DLD1 (cell line): ENCODE results near the gene IRX1.

Source experiments
- in situ Hi-C: cut with HindIII; loops from 2 replicates; pipeline ENCODE4 v1.10.0; 2017; ENCODE audit warnings: low sequenced_read_pairs

IRX1 gene

DNA sequence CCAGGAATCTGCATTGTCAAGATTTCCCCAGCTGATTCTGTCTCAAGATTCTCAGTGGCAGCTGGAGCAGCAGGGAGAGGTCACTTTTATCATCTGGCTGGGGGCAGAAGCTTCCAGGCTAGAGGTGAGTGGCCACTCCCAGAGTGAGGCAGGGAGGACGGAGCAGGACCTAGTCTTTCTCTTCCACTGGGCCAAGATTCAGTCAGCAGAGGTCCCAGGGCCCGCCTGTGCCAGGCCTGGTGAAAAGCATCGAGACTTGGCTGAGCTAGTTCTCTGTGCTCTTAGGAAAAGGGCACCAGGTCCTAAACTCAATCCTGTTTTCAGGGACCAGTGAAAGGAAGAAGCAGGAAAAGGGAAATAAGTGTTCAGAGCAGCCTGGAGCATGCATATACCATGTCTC lies 46.6 kb downstream of the IRX1 start:
- in situ Hi-C loops, result no loop called here

DNA sequence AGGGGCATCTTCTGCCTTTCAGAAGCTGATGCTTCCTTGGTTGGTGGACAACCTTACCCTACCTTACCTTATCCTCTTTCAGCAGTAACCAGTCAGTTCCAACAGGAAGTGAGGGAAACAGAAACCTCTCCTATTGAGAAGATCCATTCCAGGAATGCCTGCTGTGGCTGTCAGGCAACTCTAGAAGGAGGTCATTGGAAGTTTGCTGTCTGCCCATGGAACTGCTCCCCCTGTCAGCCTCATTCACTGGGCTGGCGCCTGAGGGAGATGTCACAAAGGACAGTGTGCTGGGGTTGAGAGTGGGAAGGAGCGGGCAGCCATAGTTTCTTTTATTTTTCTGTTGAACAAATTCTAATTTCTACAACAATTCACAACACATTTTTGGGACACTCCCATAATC lies 54.7 kb downstream of the IRX1 start:
- in situ Hi-C loops, result no loop called here

DNA sequence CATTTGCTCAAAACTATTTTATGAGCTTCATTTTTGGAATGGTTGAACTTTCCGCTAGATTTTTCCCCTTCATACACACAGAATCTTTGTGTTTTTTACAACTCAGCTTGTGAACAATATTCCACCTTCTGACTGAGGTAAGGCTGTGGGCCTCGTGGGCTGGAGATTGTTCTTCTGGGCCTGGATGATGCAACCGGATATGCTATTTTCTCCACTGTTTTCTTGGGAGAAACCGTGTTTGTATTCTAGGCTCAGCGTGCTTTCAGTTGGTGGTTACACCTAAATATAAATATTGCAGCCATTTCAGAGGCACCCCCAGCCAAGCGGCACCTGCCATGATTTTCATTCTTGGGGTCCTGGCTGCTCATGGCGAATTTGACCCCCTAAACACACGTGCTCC lies 55.2 kb downstream of the IRX1 start:
- in situ Hi-C loops, result no loop called here
